WTC11 (cell line): ENCODE measurements around the gene MDFIC.

ENCODE experiments used
- CTCF ChIP-seq: fragments of 200-600 bp; IDR thresholded peaks from 2 replicates; pipeline ENCODE4 v1.8.0; 2022; ENCODE audit warnings: antibody characterized with exemption
- E2F4 ChIP-seq: sonication (generic); formaldehyde crosslinking; IDR thresholded peaks from 2 replicates; pipeline ENCODE4 v1.8.1; 2022; ENCODE audit warnings: low read depth, mild to moderate bottlenecking, moderate library complexity, missing genetic modification reagents, borderline replicate concordance
- ZNF396 ChIP-seq: fragments of 250-450 bp; sonication (Bioruptor Pico); IDR thresholded peaks from 2 replicates; pipeline ENCODE4 v1.8.0; 2021; ENCODE audit warnings: mild to moderate bottlenecking, moderate library complexity, borderline replicate concordance

- TF ChIP-seq E2F4 (CRISPR knock-in tag), result no peak
- TF ChIP-seq CTCF, result no peak
- no peak for TF ChIP-seq ZNF396
These were observed 112.1 kb downstream of the MDFIC start for GRCh38 chr7:115033917-115034459.
